ENCODE results near the gene FAM83G. TPM values are rescaled to one million over a fixed set of nuclear protein-coding genes. Genes with fewer than 3 reads are reported as not detected.
"Not testable (repeated sequence)": the region's sequence is repeated elsewhere in the genome, so short reads cannot be mapped to it uniquely, and the experiment has no call there.

The FAM83G gene
- total RNA-seq, 1 donor from 2014 or later, result 7.2 TPM

GRCh38 chr17:18956581-18956980 is 48.0 kb downstream of the FAM83G start:
- no peak for DNase-seq (ENCODE audit: low read depth in 2 of 2)

- not testable (repeated sequence) for DNase-seq (ENCODE audit: low read depth in 2 of 2)
These were observed 48.5 kb downstream of the FAM83G start for GRCh38 chr17:18956021-18956420.

GRCh38 chr17:18955009-18955408 is 49.6 kb downstream of the FAM83G start:
- no peak for DNase-seq (ENCODE audit: low read depth in 2 of 2)

- no peak for DNase-seq (ENCODE audit: low read depth in 2 of 2)
These were observed 50.2 kb downstream of the FAM83G start for GRCh38 chr17:18954321-18954720.

- DNase-seq (ENCODE audit: low read depth in 2 of 2), result no peak
These were observed 51.3 kb downstream of the FAM83G start for GRCh38 chr17:18953231-18953728.

- no peak for DNase-seq (ENCODE audit: low read depth in 2 of 2)
These were observed 52.4 kb downstream of the FAM83G start, which contains the start of gene SLC5A10 for GRCh38 chr17:18951941-18952842. TSS of gene SLC5A10 (plus strand) at chr17:18952165. CDS start at chr17:18952206, 41 bp downstream.

GRCh38 chr17:18950944-18951905 is 53.3 kb downstream of the FAM83G start:
- DNase-seq (ENCODE audit: low read depth in 2 of 2), result no peak

GRCh38 chr17:18950346-18950745 is 54.2 kb downstream of the FAM83G start:
- no peak for DNase-seq (ENCODE audit: low read depth in 2 of 2)

- no peak for DNase-seq (ENCODE audit: low read depth in 2 of 2)
These were observed 55.0 kb downstream of the FAM83G start for GRCh38 chr17:18949566-18949965.

GRCh38 chr17:18948476-18949006 is 56.0 kb downstream of the FAM83G start:
- no peak for DNase-seq (ENCODE audit: low read depth in 2 of 2)

- DNase-seq (ENCODE audit: low read depth in 2 of 2), result no peak
These were observed 56.7 kb downstream of the FAM83G start for GRCh38 chr17:18947866-18948265.

- no peak for DNase-seq (ENCODE audit: low read depth in 2 of 2)
These were observed 58.0 kb downstream of the FAM83G start for GRCh38 chr17:18946536-18946935.

GRCh38 chr17:18944646-18945045 is 59.9 kb downstream of the FAM83G start:
- DNase-seq (ENCODE audit: low read depth in 2 of 2), result no peak

GRCh38 chr17:18938692-18939023 is 65.9 kb downstream of the FAM83G start:
- DNase-seq (ENCODE audit: low read depth in 2 of 2), result no peak

GRCh38 chr17:18937981-18938691 is 66.4 kb downstream of the FAM83G start:
- DNase-seq (ENCODE audit: low read depth in 2 of 2), result no peak

- no peak for DNase-seq (ENCODE audit: low read depth in 2 of 2)
These were observed 71.2 kb downstream of the FAM83G start for GRCh38 chr17:18933102-18934058.

- no peak for DNase-seq (ENCODE audit: low read depth in 2 of 2)
These were observed 72.1 kb downstream of the FAM83G start for GRCh38 chr17:18932360-18933055.

- DNase-seq (ENCODE audit: low read depth in 2 of 2), result peak in 1 of 2 donors; percentile 10
These were observed 75.9 kb downstream of the FAM83G start for GRCh38 chr17:18928628-18929125.

GRCh38 chr17:18925187-18925586 is 79.4 kb downstream of the FAM83G start:
- no peak for DNase-seq (ENCODE audit: low read depth in 2 of 2)

Data from dermis microvascular lymphatic vessel endothelial cell (primary cell).